ENCODE data around the gene RNF144A. TPM values are rescaled to one million over a fixed set of nuclear protein-coding genes. Genes with fewer than 3 reads are reported as not detected.
A peak's percentile ranks its signal among the peaks of the same experiment; 100 is the strongest.
"Not testable (repeated sequence)": the region's sequence is repeated elsewhere in the genome, so short reads cannot be mapped to it uniquely, and the experiment has no call there.

Gene RNF144A
- total RNA-seq, 3 donors from 2014 or later (not counting 1 experiment from before 2014, with no cell fraction given), result 17.3 to 36.7 (median 19.0) TPM

DNA sequence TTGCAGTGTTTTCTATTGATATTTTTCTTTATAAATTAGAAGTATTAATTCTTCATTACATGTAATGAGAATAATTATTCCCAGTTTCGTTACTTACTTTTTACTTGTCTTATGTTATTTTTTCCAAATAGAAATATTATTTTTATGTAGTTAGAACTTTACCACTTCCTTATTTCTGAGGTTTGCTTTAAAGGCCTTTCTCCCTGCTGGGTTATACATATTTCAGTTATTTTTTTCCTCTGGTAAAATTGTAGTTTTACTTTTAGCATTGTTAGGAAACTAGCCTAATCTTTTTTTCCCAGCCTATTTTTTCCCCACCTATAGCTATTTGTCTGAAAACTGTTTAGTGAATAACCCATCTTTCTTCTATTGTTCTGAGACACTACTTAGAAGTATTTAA lies 17.1 kb downstream of the RNF144A start:
- Histone ChIP-seq H3K27ac (ENCODE audit: low read length) (no peak overlapping the region), H3K27me3 (ENCODE audit: control insufficient read depth, insufficient read depth, low read length) (no peaks in the 10 kb centered on the region), H3K9me3 (ENCODE audit: control insufficient read depth, insufficient read depth, low read length) (no peaks in the 10 kb centered on the region), H3K4me3 (ENCODE audit: low read length) (no peak overlapping the region), H3K36me3 (ENCODE audit: control insufficient read depth, insufficient read depth, low read length) (no peaks in the 10 kb centered on the region), H3K4me1 (ENCODE audit: control insufficient read depth, insufficient read depth, low read length) (peaks cover 10% of the 10 kb centered on the region)
- TF ChIP-seq CTCF (IDR thresholded peaks at IDR 0.05), result no peak
- Mint-ChIP-seq H3K27ac (no peak overlapping the region), H3K27me3 (ENCODE audit: low read depth in 2 of 2) (no peaks in the 10 kb centered on the region), H3K4me1 (peaks cover 57 to 60% of the 10 kb centered on the region in 2 donors), H3K36me3 (no peaks in the 10 kb centered on the region), H3K9me3 (no peaks in the 10 kb centered on the region), H3K4me3 (no peak overlapping the region)
- intact Hi-C loops (cut with micrococcal nuclease), result no loop called here
- DNase-seq (no peak), ATAC-seq (no peak)
- WGBS (ENCODE audit: insufficient coverage), result no CpG with 5 or more reads among the region's 1 CpG

GRCh38 chr2:6934758-6935651 lies 17.8 kb downstream of the RNF144A start:
- H3K4me3 Mint-ChIP-seq, result no peak overlapping the region

DNA sequence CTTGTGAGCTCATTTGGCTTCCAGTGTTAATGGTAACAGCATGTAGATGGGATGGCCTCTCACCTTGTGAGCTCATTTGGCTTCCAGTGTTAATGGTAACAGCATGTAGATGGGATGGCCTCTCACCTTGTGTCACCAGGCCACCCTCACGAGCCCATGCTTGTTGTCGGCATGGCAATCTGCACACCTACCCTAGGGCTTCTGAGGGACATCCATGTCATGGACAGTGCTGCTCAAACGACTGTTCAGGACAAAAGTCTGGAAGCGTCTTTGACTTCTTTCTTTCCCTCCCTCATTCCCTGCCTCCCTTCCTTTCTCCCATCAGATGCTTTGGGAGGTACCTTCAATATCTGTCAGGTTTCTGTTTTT lies 18.4 kb downstream of the RNF144A start:
- H3K9me3 Mint-ChIP-seq; H3K4me3 ChIP-seq (ENCODE audit: low read length); H3K36me3 ChIP-seq (ENCODE audit: control insufficient read depth, insufficient read depth, low read length); H3K36me3 Mint-ChIP-seq; H3K27me3 Mint-ChIP-seq (ENCODE audit: low read depth in 2 of 2); H3K27ac ChIP-seq (ENCODE audit: low read length); ATAC-seq; H3K27me3 ChIP-seq (ENCODE audit: control insufficient read depth, insufficient read depth, low read length); H3K4me3 Mint-ChIP-seq; DNase-seq; intact Hi-C loops (cut with micrococcal nuclease); H3K9me3 ChIP-seq (ENCODE audit: control insufficient read depth, insufficient read depth, low read length): not testable (repeated sequence)
- H3K27ac Mint-ChIP-seq, result peak overlapping the region in 1 of 2 donors; percentile 44
- peaks cover 10% of the 10 kb centered on the region for H3K4me1 ChIP-seq (ENCODE audit: control insufficient read depth, insufficient read depth, low read length)
- H3K4me1 Mint-ChIP-seq, result peaks cover 50 to 54% of the 10 kb centered on the region in 2 donors
- WGBS (ENCODE audit: insufficient coverage), result 98% methylated on average over 4 of the region's 4 CpGs

More at GRCh38 chr2:6934758-6935651, 17.8 kb downstream of the RNF144A start:
- intact Hi-C loops (cut with micrococcal nuclease), result no loop called here
- H3K4me1 ChIP-seq (ENCODE audit: control insufficient read depth, insufficient read depth, low read length), result peaks cover 10% of the 10 kb centered on the region
- WGBS (ENCODE audit: insufficient coverage), result 86% methylated on average over 11 of the region's 11 CpGs
- no peak for TF ChIP-seq CTCF (IDR thresholded peaks at IDR 0.05)
- ATAC-seq, result no peak
- H3K27ac Mint-ChIP-seq, result no peak overlapping the region
- H3K27me3 ChIP-seq (ENCODE audit: control insufficient read depth, insufficient read depth, low read length), result no peaks in the 10 kb centered on the region
- H3K9me3 Mint-ChIP-seq, result no peaks in the 10 kb centered on the region
- peaks cover 50 to 54% of the 10 kb centered on the region in 2 donors for H3K4me1 Mint-ChIP-seq
- H3K36me3 Mint-ChIP-seq, result no peaks in the 10 kb centered on the region
- H3K9me3 ChIP-seq (ENCODE audit: control insufficient read depth, insufficient read depth, low read length), result no peaks in the 10 kb centered on the region
- DNase-seq, result no peak
- H3K4me3 ChIP-seq (ENCODE audit: low read length), result no peak overlapping the region
- no peak overlapping the region for H3K27ac ChIP-seq (ENCODE audit: low read length)
- no peaks in the 10 kb centered on the region for H3K36me3 ChIP-seq (ENCODE audit: control insufficient read depth, insufficient read depth, low read length)
- no peaks in the 10 kb centered on the region for H3K27me3 Mint-ChIP-seq (ENCODE audit: low read depth in 2 of 2)

DNA sequence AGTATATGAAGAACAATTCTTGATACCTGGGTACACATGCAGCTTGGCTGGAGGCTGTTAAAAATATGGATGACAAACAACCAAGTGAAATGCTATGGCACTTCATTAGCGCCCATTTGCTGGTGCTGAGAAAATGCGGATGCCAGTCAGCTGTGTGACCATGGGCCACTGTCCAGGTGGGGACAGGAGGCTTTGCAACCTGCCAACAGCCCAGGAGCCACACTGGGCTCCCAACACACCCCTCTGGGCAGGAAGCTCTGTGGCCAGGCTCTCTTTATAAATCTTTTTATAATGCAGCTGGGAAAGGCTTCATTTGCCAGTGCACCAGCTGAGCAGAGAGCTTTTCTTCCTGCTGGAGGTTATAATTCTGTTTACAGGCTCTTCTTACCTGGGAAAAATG lies 19.9 kb downstream of the RNF144A start:
- Mint-ChIP-seq H3K9me3 (no peaks in the 10 kb centered on the region), H3K4me3 (no peak overlapping the region), H3K36me3 (peaks cover 11% of the 10 kb centered on the region), H3K4me1 (peaks cover 49 to 56% of the 10 kb centered on the region in 2 donors), H3K27ac (no peak overlapping the region), H3K27me3 (ENCODE audit: low read depth in 2 of 2) (no peaks in the 10 kb centered on the region)
- no peak for TF ChIP-seq CTCF (IDR thresholded peaks at IDR 0.05)
- Histone ChIP-seq H3K36me3 (ENCODE audit: control insufficient read depth, insufficient read depth, low read length) (peaks cover 4% of the 10 kb centered on the region), H3K4me1 (ENCODE audit: control insufficient read depth, insufficient read depth, low read length) (peaks cover 10% of the 10 kb centered on the region), H3K27me3 (ENCODE audit: control insufficient read depth, insufficient read depth, low read length) (no peaks in the 10 kb centered on the region), H3K4me3 (ENCODE audit: low read length) (no peak overlapping the region), H3K9me3 (ENCODE audit: control insufficient read depth, insufficient read depth, low read length) (no peaks in the 10 kb centered on the region), H3K27ac (ENCODE audit: low read length) (no peak overlapping the region)
- WGBS (ENCODE audit: insufficient coverage), result 96% methylated on average over 2 of the region's 2 CpGs
- intact Hi-C loops (cut with micrococcal nuclease), result no loop called here
- DNase-seq (no peak), ATAC-seq (no peak)

Measured in natural killer cell (primary cell).